GM12878 (cell line): ENCODE results near the gene SGMS1. TPM values are rescaled to one million over a fixed set of nuclear protein-coding genes. Genes with fewer than 3 reads are reported as not detected.

Experiments
- BHLHE40 ChIP-seq, 2 experiments: fragments of 450-650 bp in 1 of 2; IDR thresholded peaks; 2 replicates each; pipeline ENCODE4 v1.6.1; 2011 to 2017; ENCODE audit warnings: low read depth in 2 of 2, borderline replicate concordance in 1 of 2, improper control_type of control experiment in 1 of 2, low read length in 1 of 2, mild to moderate bottlenecking in 1 of 2
- CHD1 ChIP-seq: IDR thresholded peaks from 2 replicates; pipeline ENCODE4 v1.6.1; 2012; ENCODE audit warnings: low read depth, low read length, improper control_type of control experiment
- CUX1 ChIP-seq: IDR thresholded peaks from 2 replicates; pipeline ENCODE4 v1.6.1; 2012; ENCODE audit warnings: improper control_type of control experiment, low read depth, low read length; ENCODE audit not compliant: insufficient replicate concordance
- EGR1 ChIP-seq, 2 experiments: IDR thresholded peaks; 1 replicate in 1 of 2; 2 replicates in 1 of 2; pipeline ENCODE4 v1.6.1; 2011 to 2012; ENCODE audit warnings: low read depth in 2 of 2, low read length in 2 of 2, borderline replicate concordance in 1 of 2, mild to moderate bottlenecking in 1 of 2, moderate library complexity in 1 of 2
- FOXK2 ChIP-seq: fragments of 450-650 bp; IDR thresholded peaks from 2 replicates; pipeline ENCODE4 v1.6.1; 2017; ENCODE audit warnings: mild to moderate bottlenecking, moderate library complexity
- GABPA ChIP-seq: IDR thresholded peaks from 2 replicates; pipeline ENCODE4 v1.6.1; 2014; ENCODE audit warnings: antibody characterized with exemption, low read depth, mild to moderate bottlenecking, inconsistent platforms
- JUND ChIP-seq: IDR thresholded peaks from 2 replicates; pipeline ENCODE4 v1.6.1; 2012; ENCODE audit warnings: low read depth, mild to moderate bottlenecking, low read length, improper control_type of control experiment, moderate library complexity
- KDM1A ChIP-seq: fragments of 200-600 bp; sonication (generic); IDR thresholded peaks from 2 replicates; pipeline ENCODE4 v1.6.1; 2016; ENCODE audit warnings: borderline replicate concordance
- LARP7 ChIP-seq: fragments of 450-650 bp; IDR thresholded peaks from 2 replicates; pipeline ENCODE4 v1.6.1; 2017; ENCODE audit warnings: mild to moderate bottlenecking
- NBN ChIP-seq: fragments of 450-650 bp; IDR thresholded peaks from 2 replicates; pipeline ENCODE4 v1.6.1; 2016
- NFYB ChIP-seq: IDR thresholded peaks from 2 replicates; pipeline ENCODE4 v1.6.1; 2011; ENCODE audit warnings: low read depth, mild to moderate bottlenecking, low read length, improper control_type of control experiment, moderate library complexity; ENCODE audit not compliant: insufficient read depth
- RCOR1 ChIP-seq: conservative IDR thresholded peaks from 2 replicates; pipeline ENCODE4 v1.6.1; 2012; ENCODE audit warnings: low read depth, low read length, improper control_type of control experiment
- ZBTB4 ChIP-seq: fragments of 450-650 bp; formaldehyde crosslinking; IDR thresholded peaks from 2 replicates; pipeline ENCODE4 v1.4.0; 2022; ENCODE audit warnings: mild to moderate bottlenecking, moderate library complexity
- ZBTB40 ChIP-seq: fragments of 450-650 bp; IDR thresholded peaks from 2 replicates; pipeline ENCODE4 v1.6.1; 2016; ENCODE audit warnings: mild to moderate bottlenecking, moderate library complexity, borderline replicate concordance
- ZNF217 ChIP-seq: fragments of 450-650 bp; IDR thresholded peaks from 2 replicates; pipeline ENCODE4 v1.6.1; 2017; ENCODE audit warnings: antibody characterized with exemption, mild to moderate bottlenecking
- ZNF384 ChIP-seq: IDR thresholded peaks from 2 replicates; pipeline ENCODE4 v1.6.1; 2012; ENCODE audit warnings: low read depth, mild to moderate bottlenecking, low read length, improper control_type of control experiment, borderline replicate concordance
- polyA plus RNA-seq, 11 experiments: library from polyadenylated mRNA; depleted of rRNA in 4 of 11; unstranded in 6 of 11; stranded (reverse) in 5 of 11; fragments of >200 nt; fragmentation: Nextera tagmentation in 4 of 11; fragmentation: Illumina TruSeq in 1 of 11; extraction: Ambion mirVana in 4 of 11; extraction: Trizol in 1 of 11; gene quantifications; 1 replicate in 1 of 11; 2 replicates in 10 of 11; pipeline versions ENCODE4 v1.2.1 to v1.2.3, GENCODE V29; 2011 to 2016; ENCODE audit warnings: inconsistent platforms in 2 of 11, missing spikeins in 2 of 11, low read depth in 1 of 11
- total RNA-seq, 4 experiments: library from RNA; depleted of rRNA in 3 of 4; stranded (reverse); fragments of >200 nt in 3 of 4; fragmentation: Illumina TruSeq in 1 of 4; extraction: Trizol in 1 of 4; gene quantifications; 2 replicates each; pipeline versions ENCODE4 v1.2.1 to v1.2.3, GENCODE V29; 2013 to 2021

SGMS1 gene
- total and polyA plus RNA-seq, 10 of the 15 experiments (the other 5 are each of a cell fraction or from before 2014, with no cell fraction given): 1.4 to 14.5 (median 4.9) TPM

GRCh38 chr10:50452603-50453002 lies 171.2 kb downstream of the SGMS1 start (continued):
- no peak for TF ChIP-seq CUX1
- TF ChIP-seq ZNF217: peak; percentile 85
- TF ChIP-seq RCOR1: no peak
- no peak for TF ChIP-seq NFYB
- TF ChIP-seq ZNF384: peak; percentile 27; the same call in 1 of the 2 replicates
- peak; percentile 22; the same call in 1 of the 2 replicates for TF ChIP-seq ZBTB40
- no peak for TF ChIP-seq ZBTB4
- no peak for TF ChIP-seq GABPA
- TF ChIP-seq JUND: no peak
- no peak for TF ChIP-seq FOXK2
- no peak for TF ChIP-seq BHLHE40 (IDR thresholded peaks at IDR 0.05; ENCODE audit: borderline replicate concordance in 1 of 2, low read depth in 2 of 2, low read length in 1 of 2)
- TF ChIP-seq CHD1: no peak
- TF ChIP-seq NBN: 0 out of 2 replicates have a peak, but pooled peaks have one; percentile 27
- no peak for TF ChIP-seq LARP7
- TF ChIP-seq KDM1A: no peak
- TF ChIP-seq EGR1 (IDR thresholded peaks at IDR 0.05; ENCODE audit: borderline replicate concordance in 1 of 2, low read depth in 2 of 2, low read length in 2 of 2): no peak
